ENCODE measurements around the gene LCN12.

Gene LCN12

DNA sequence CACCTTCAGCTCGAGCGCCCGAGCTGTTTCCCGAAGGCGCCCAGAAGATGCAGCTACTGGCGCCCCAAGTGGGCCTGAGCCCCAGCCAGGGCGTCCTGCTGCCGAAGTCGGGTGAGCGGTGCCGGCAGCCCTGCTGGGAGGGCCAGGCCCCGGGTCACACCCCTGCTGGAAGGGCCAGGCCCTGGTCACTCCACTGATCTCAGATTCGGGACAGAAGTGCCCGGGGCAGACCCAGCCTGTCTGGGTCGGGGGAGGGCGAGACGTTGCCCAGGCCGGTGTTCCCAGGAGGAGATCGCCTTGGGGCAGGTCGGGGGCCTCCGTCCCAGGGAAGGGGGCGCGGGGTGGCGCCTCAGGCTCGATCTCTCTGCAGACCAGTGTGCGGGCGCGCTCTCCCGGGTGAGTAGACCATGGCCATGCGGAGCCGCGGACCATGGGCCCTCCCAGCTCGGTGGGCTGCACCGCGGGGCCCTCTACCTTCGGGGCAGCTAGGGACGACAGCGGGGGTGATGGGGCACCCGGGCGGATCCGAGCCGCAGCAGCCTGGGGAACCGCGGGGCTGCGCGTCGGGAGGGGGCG is 33.0 kb downstream of the LCN12 start:
- peak in 2 of 58 donors; percentile 23 to 52 for DNase-seq

GRCh38 chr9:136985853-136986252 is 33.8 kb downstream of the LCN12 start:
- no peak for DNase-seq

DNA sequence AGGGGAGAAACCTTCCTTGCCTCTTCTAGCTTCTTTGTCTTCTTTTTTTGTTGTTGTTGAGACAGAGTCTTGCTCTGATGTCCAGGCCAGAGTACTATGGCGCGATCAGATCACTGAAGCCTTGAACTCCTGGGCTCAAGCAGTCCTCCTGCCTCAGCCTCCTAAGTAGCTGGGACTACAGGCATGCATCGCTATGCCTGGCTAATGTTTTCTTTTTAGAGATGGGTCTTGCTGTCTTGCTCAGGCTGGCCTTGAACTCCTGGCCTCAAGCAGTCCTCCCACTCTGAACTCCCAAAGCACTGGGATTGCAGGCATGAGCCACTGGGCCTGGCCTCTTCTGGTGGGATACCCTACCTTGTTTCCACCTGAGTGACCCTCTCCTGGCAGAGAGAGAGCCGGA is 36.8 kb downstream of the LCN12 start:
- no peak for DNase-seq

DNA sequence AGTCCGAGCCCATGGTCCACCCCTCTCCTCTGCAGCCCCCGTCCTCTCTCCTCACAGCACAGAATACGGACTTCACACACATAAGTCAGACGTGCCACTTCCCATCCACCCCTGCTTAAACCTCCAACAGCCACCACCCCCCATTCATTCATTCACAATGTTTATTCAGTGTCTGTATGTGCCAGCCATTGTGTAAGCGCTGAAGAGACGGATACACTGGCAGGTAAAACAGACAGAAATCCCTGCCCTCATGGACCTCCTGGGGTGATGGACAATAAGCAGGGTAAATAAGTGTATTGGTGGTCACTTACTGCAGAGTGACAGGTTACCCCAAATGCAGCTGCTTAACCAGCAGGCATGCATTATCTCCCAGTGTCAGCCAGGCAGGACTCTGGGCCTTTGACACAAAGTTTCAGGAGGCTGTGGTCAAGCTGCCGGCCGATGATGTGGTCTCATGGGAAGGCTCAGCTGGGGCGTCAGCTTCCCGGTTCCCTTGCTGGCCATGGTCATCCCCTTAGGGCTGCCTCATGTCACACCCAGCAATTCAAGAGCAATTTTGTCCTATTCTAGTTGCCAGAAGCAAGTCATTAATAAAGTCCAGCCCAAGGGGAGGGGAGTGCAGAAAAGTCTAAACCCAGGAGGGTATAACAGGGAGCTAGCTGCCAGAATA is 38.3 kb downstream of the LCN12 start:
- DNase-seq = no peak

DNA sequence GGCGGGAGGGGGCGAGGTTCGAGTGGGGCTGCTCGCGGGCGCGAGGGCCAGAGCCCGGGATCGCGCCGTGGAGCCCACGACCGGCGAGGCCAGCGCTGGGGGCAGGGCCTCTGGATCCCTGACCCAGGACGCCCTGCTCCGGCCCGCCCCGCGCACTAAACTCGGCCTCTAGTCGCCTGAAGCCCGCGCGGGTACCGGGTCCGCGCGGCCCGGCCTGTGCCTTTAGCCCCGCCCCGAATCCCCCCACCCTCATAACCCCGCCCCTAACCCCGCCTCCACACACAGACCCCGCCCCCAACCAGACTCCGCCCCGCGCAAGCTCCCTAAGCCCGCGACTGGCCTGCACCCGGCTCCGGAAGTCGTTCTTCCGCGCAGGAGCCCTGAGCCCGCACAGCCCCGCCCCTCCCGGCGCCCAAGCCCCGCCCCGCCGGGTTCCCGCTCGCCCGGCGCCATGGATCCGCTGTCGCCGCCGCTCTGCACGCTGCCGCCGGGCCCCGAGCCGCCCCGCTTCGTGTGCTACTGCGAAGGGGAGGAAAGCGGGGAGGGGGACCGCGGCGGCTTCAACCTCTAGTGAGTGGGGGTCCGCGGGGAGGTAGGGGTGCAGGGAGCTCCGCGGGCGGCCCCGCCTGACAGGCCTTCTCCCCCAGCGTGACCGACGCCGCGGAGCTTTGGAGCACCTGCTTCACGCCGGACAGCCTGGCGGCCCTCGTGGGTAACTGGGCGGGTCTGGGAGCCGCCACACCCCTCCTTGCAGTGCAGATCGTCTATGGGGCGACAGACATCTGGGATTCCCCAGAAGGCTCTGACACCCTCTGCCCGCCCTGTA is 40.1 kb downstream of the LCN12 start, which contains the start of gene PAXX:
Gene PAXX, plus strand, starts transcription at position 430 of the 826 bp plus-strand sequence. Its CDS starts 22 bp downstream, at position 452.
- peak; percentile 21 to 95 (median 86) for DNase-seq

- no peak for DNase-seq
Observed at GRCh38 chr9:136992819-136993369, 40.8 kb downstream of the LCN12 start.

DNA sequence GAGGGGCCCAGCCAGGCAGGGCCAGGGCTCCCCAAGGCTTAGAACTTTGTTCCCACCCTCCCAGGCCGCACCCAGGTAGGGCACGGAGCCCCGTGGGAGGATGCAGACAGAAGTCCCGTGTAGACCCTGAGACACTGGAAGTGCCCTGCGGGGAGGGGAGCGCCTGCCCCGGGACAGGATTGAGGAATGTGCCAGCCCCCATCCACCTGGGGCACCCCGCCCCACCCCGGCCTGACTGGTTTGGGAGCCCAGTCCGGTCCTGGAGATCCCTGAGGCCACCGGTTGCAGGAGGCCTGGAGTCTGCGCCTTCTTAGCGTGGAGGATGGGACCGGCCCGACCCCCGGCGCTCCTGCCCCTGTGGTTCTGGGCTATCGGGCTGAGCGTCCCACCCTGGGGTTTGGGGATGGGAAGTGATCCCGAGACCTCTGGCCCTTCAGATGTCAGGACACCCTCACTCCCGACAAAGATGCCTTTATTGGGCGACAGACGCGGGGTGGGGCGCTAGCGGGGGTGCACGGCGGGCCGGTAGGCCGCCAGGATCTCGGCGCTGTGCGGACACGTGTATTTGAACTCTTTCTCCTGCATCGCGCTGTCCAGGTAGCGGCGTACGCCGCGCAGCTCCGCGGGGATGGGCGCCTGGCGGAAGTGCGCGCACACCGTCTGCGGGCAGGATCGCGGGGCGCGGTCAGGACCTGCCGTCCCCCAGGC is 42.3 kb downstream of the LCN12 start:
- DNase-seq = no peak

DNA sequence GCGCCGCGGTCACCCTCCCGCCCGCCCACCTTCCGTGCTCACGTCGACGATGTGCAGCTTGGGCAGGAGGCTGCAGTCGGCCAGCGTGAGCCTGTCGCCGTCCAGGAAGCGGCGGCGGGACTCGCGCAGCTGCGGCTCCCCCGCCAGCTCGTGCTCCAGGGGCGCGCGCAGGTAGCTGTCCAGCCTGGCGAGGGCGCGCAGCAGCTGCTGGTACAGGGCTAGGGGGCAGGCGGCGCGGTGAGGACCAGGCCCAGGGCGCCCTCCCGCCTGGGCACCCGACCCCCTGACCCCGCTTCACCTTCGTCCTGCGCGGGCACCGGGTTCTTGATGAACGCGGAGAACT is 42.8 kb downstream of the LCN12 start:
- DNase-seq = no peak

- DNase-seq = no peak
Observed at GRCh38 chr9:136995362-136995761, 43.3 kb downstream of the LCN12 start.

- DNase-seq = peak in 12 of 58 donors; percentile 6 to 43 (median 26)
Observed at GRCh38 chr9:136995772-136996311, 43.8 kb downstream of the LCN12 start.

- no peak for DNase-seq
Observed at GRCh38 chr9:136996361-136997292, 44.6 kb downstream of the LCN12 start, which contains the start of gene CLIC3. Gene CLIC3, minus strand, starts transcription at chr9:136996568. Its CDS starts 25 bp downstream, at chr9:136996543.

- no peak for DNase-seq
Observed at GRCh38 chr9:136997371-136997770, 45.3 kb downstream of the LCN12 start.

DNA sequence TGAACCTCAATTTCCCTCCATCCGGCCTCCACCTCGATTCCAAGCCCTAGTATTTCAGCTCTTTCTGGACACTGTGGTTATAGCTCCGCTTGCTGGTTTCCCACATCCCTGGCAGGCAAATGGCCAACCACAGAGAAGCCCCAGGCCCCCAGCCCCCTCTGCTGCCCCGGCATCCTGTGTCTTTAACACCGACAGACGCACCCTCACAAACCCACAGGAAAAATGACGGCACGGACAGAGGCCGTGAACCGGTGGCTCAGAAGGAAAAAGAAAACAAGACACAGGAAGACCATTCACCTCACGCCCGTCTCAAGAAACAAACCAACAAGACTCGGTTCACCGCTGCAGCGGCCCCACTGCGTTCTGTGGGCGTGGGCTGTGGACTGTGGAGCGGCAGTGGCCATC is 45.8 kb downstream of the LCN12 start:
- no peak for DNase-seq

- no peak for DNase-seq
Observed at GRCh38 chr9:137000177-137000930, 48.3 kb downstream of the LCN12 start.

- no peak for DNase-seq
Observed at GRCh38 chr9:137001857-137002645, 50.0 kb downstream of the LCN12 start.

DNA sequence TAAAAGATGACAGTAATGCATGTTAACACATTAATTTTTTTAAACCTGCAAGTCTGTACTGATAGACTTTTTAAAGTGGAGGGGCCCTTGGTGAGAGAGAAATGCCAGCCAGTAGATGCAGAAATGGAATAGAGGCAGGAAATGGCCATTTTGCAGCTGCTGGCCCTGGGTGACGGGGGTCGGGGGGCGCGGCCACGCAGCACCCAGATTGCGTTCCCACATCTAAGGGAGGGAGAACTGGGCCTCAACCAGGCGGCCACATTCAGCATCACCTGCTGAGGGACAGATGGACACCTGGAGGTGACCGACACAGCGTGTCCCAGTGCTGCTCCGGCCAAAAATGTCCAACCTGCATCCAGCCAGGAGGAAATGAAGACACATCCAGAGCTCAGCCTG is 50.6 kb downstream of the LCN12 start:
- no peak for DNase-seq

DNA sequence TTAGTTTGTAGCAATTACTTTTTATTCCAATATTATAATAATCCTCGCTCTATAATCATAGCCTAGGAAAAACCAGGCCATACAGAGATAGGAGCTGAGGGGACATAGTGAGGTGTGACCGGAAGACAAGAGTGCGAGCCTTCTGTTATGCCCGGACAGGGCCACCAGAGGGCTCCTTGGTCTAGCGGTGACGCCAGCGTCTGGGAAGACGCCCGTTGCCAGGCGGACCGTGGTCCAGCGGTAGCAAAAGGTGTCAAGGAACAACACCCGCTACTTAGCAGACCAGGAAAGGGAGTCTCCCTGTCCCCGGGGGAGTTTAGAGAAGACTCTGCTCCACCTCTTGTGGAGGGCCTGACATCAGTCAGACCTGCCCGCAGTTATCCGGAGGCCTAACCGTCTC is 52.2 kb downstream of the LCN12 start:
- DNase-seq = peak in 7 of 58 donors; percentile 25 to 46 (median 31)

Data from anterior cingulate cortex (tissue), 58 donors.